HG03139 (cell line): Measurements from ENCODE around the gene LARGE1.

Source experiments
- ATAC-seq: cut with Tn5 transposase; IDR thresholded peaks from one replicate; pipeline ENCODE4 v1.9.1; 2021; ENCODE audit not compliant: unreplicated experiment

The LARGE1 gene

DNA sequence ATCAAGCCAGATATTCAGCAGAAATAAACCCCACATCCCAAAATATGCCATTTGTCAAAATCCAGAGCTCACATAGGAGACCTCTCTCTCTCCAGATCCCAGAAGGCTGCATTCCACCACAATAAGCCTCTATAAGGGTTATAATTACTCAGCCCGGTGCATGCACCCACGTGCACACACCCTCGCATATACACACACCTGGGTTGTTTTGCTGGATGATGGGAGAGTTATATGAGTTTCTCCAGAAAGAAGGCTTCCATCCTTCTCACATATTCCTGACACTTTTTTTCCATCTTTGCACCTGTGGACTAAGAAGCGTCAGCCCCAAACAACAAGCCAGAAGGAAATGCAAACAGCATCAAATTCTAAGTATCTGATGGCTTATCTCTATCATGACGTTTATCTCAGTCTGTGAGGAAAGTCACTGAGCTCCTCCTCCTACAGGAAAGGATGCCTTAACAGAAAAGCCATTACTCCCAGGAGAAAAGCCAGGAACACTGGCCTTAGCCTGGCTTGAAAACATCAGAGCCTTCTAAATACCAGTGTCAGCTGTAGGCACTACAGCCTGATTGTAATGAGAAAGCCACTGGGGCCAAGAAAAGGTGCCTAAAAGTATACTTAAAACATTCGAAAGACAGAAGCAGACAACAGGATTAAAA lies 253.2 kb downstream of the LARGE1 start:
- ATAC-seq = no peak

DNA sequence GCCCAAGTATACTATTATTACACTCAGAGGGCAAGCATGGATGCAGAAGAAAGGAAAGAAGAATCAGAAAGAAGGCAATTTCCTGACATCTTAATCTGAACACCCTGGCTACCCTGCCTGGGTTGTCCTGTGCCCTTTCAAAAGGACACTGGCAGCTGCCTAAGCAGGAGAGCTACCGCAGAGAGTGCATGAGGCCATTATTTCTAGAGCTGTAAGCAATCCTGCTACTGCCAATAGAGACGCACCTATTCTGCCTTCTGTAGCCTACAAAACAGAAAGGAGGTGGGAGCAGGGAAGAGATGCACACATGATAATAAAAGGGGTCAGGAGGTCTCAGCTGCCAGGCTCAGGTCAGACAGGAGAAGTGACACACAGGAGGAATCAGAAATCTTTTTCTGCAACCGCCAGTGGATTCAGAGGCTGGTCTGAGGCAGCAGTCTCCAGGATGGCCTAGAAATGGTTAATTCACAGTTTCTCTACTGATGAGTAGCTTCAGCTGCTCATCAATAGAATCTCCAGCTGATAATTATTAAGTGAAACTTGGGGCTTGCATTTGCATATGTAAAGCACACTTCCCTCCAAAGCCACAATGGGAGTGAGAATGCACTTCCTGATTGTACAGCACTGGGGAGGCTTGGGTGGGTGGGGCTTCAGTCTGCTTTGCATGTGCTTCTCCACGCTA lies 253.9 kb downstream of the LARGE1 start:
- ATAC-seq = no peak

DNA sequence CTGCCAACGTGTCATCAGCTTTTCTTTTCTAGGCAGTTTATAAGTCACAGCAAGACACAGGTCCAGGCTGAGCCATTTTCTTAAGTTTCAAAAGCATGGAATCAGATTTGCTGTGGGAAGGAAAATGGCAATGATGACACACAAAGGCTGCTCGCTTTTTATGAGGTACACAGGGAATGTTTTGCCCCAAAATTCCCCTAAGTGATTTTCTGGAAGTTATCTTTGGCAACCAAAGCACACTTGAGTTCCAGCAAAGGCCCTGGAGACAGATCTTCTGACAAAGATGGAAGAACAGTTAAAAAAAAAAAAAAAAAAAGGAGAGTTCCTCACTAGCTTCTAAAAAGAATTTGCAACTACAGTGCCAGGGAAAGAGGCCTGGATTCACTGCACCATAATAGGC lies 260.8 kb downstream of the LARGE1 start:
- ATAC-seq = no peak

DNA sequence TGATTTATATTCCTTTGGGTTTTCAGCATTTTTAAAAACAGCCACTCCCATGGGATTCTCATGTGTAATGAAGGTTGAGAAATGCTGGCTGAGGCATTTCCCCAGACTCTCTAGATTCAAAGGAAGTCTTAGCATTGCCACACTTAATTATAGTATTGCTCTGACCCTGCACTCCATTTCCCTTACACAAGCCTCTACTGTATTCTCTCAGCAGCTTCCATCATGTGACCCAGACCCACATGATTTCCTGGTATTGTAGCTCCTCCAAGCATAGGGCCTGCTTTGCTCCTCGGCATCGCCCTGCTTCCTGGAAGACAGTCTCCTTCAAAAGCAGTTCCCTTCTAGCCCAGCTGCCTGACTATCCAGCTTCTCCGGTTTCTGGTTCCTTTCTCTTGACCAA lies 261.5 kb downstream of the LARGE1 start:
- no peak for ATAC-seq

DNA sequence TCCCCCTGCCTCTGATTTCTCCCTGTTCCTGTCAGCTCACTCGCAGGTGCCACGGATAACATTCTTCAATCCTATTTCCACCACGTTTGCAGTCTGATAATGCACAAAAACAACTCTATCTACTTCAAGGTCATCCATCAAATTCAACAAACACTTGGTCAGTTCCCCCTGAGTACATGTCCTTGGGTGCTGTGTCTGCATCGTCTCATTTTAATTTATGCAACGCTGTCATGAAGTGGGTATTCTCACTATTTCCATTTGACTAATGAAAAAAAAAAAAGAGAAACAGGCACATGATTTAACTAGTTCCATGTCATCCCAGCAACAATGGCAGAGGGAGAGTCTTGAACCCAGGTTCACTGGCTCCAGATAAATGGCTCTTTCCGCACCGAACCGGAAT lies 262.6 kb downstream of the LARGE1 start:
- ATAC-seq = no peak

DNA sequence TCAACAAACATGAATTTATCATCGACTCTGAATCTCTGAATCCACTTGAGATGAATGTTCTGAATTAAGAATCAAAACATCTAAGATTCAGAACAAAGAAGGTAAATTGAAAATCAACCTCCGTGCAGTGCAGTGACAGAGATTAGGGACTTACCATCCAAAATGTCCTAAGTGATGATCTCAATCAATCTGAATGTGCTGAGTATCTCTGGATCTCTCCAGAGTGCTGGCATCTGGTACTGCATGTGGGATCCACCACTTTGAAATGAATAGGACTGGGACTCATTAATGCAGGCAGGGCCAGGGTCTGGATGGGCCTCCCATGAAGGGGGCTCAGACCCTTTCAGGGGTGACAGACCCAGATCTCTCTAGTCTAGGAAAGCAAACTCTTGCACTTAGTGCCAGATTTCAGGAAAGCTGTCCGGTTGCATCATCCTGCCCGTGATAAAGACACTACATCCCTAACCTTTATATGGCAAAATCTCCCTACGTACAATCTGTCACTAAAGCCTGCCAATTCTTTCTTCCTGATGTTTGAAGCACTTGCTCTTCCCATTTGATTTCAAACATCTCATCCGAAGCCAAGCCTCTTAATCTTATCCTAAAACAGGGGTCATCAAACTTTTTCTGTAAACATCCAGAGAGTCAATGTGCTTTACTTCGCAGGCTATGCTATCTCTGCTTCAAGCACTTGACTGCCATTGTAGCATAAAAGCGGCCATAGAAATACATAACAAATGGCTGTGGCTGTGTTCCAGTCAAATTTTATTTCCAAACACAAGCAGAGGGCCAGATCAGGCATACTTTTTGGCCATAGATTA lies 263.3 kb downstream of the LARGE1 start:
- ATAC-seq = no peak

DNA sequence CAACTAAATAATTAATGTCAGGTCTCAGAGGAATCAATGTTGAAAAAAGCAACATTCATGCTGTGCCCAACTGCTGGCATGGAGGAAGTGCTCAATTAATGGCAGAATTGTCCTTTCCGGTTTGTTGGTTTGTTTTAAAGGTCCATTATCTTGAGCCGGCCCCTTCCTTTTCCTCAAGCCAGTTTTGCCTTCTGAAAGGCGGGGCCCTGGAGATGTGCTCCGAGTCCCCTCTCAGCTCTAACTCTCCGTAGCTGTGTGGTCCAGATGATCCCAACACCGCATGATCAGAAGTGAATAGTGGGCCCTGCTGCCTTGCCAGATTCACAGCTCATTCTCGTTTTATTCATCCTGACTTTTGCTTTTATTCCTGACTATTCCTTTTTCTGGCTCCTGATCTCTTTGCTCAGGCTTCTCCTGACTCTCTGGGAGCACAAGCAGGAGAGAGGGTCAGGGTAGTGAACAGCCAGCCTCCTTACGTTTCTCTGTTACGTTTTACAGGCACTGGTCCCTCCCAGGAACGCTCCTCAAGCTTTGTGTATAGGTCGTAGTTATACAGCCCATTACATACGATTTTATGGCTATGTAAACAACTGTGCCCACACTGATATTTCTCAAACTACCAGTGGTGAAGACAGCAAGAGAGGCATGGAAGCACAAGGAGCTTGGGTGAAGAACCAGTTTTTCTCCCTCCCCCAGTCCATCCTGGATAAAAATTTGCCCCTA lies 265.9 kb downstream of the LARGE1 start:
- ATAC-seq = no peak

DNA sequence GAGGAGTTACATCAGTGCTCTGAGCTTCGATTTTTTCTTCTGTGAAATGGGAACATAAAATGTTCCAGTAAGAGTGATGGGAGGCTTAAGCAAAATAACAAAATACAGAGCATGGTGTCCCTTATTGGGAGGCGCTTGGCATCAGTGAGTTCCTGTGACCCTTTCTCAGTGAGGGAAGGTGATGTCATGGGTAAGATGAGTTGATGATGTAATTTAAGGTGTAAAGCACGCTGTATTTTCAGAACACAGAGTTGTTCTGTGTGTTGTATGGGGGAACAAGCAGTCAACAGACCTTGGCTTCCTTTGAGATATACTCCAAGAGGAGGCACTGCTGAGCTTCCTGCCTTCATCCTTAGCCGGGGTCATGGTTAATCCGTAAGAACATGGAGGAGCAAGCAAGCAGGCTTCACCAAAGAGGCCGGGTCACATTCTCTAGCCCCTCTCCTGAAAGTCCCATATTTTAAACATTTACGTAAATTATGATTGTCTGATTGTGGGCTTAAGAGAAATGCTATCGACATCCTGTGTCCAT lies 266.7 kb downstream of the LARGE1 start:
- no peak for ATAC-seq

DNA sequence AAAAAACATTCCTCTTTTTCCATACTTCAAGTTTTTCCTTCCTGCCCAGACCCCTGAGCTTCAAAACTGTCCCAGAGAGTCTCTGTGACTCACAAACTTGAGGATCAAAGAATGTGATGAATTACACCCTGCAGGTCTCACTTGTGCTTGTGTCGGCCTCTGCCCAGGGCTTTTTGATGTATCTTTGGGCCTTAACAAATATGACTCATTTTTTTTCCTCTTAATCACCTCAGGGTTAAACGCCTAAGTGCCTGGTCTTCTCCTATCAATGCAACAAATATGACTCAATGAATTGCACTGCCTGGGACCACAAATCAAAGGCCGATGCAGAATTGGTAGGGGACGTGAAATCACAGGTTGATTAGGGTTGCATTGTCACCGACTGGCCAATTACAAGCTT lies 267.7 kb downstream of the LARGE1 start:
- no peak for ATAC-seq

DNA sequence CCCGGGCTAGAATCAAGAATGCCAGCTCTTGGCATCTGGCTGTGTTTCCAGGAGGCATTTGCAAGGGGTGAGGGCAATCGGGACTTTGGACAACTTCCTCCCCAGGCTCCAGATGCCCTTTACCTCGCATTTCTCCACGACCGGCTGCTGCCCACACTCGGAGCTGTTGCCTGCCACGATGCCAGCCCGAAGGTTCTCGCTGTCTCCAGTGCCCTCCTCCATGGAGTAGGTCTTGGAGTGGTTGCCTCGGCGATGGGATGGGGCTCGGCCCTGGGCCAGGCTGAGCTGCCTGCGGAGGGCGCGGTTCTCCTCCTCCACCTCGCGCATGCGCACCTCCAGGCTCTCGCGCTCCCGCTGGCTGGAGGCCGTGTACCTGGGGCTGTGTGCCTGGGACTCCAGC lies 270.0 kb downstream of the LARGE1 start:
- ATAC-seq = no peak

DNA sequence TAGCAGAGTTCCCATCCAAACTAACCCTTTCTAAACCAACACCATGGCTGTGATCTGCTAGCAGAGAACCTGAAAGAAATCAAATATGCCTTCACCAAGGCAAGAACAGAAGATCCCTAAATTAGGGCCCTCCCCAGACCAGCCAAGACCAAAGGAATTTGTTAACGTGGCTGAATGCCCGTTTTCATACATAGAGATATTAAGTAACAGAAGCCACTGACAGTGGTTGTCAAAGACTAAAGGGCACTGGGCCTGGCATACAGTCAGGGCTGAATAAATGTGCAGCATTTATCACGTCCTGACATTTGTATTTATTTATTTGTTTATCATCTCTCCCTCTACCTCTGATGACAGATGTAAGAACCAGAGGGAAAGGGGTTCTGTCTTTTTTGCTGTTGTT lies 271.8 kb downstream of the LARGE1 start:
- no peak for ATAC-seq

DNA sequence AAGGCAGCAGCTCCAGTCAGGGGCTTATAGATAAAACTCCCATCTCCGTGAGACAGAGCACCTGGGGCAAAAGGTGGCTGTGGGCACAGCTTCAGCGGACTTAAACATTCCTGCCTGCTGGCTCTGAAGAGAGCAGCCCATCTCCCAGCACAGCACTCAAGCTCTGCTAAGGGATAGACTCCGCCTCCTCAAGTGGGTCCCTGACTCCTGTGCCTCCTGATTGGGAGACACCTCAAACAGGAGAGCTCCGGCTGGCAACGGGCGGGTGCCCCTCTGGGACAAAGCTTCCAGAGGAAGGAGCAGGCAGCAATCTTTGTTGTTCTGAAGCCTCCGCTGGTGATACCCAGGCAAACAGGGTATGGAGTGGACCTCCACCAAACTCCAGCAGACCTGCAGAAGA lies 279.4 kb downstream of the LARGE1 start:
- ATAC-seq = no peak

DNA sequence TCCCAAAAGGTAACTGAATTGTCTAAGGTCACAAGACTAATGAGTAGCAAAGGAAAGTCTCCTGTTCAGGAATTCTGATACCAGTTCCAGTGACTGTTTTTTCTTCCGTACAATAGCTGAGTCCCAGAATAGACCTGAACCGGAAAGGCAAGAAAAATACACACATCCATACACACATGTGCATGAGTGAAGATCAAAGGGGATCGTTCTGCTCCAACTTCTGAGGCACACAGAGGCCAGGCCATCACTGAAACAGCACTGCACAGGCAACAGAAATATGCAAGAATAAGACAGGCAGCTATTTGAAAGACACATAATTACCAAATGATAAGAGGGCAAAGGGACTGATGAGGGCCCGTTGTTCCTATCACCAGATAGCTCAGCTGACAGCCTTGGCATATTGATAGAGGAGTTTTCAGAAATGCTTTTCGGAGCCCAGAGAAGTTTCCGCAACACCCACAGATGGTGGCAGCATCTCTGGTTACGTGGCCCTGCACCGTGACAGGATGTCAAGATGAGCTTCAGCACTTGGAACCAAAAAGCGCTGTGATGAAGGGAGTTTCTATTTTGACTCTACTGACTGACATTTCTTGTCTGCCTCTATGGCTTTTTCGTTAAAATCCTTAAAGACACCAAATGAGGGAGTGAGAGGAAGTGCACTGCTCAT lies 280.6 kb downstream of the LARGE1 start:
- no peak for ATAC-seq

DNA sequence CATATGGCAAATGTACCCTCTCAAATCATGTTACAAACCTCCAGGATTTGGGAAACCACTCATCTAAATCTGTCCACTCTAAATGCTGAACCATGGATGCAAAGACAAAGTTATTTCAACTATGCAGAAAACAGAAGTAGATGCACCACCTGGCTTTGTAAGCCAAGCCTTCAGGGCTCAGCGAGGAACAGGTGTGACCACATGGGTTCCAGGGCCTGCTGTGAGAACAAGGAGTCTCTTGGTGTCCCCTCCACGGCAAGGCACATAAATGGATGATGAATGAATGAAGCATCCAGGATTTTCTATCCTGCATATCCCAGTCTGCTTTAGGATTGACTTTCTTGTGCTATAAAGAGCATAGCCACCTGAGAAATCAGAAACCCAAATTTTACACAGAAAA lies 284.5 kb downstream of the LARGE1 start:
- no peak for ATAC-seq

DNA sequence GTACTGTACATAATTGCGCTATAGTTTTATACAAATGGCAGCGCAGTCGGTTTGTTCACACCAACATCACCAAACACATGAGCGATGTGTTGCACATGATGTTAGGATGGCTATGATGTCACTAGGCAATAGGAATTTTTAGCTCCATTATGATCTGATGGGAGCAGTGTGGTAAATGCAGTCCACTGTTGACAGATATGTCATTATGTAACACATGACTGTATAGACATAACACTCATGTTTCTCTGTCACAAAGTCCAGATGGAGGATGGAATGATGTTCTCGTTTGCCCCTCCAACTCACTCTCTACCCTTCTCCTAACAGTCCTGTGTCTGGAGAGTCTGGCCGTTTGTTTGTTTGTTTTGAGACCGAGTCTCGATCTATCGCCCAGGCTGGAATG lies 288.5 kb downstream of the LARGE1 start:
- ATAC-seq = no peak

DNA sequence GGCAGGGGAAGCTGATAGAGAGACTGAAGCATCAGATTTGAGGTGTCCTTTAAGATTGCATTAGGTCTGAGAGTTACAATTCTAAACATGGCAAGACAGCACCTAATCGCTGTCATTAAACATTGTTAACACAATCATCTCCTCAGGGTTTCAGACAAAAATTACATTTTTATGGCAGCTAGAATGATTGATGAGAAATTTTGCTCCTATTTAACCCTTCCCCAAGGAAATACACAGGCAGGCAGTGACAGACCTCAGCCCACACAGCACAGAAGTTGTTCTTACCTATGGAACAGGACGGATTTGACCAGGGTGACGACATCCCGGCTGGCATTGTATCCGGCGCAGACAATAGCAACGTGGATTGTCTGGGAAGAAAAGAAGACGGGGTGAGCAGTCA lies 294.3 kb downstream of the LARGE1 start:
- no peak for ATAC-seq

DNA sequence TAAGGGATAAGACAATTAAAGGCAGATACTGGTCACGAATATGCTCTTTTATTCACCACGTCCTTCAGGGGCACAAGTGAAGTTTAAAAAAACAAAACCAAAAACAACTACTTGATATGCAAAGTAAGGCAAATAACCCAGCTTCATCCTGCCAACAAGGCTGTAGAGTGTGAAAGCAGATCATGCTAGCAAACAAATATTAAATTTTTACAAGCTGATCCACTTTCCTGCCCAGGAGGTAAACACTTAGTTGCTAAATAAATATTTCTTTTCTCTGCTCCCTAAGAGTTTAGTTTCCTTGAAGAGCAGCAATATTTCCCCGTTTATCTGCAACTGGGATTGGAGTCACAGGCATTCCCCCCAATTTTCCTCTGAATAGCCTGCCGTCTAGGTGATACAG lies 300.2 kb downstream of the LARGE1 start:
- ATAC-seq = no peak

DNA sequence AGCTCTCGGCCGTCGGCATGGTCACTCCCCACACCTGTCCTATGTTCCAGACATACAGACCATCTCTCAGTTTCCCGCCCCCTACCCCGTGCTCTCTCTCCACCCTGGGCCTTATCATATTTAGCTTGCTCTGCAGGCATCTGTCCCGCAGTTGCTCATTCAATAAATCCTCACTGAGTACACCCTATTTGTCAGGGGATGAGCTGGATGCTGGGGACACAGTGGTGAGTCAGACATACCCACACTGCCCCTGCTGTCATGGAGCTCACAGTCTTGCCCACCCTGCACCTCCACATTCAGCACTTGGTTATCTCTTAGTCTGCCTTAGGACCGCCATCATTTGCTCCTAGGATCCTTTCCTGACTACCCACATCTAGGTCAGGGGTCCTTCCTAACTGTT lies 313.8 kb downstream of the LARGE1 start:
- ATAC-seq = no peak

DNA sequence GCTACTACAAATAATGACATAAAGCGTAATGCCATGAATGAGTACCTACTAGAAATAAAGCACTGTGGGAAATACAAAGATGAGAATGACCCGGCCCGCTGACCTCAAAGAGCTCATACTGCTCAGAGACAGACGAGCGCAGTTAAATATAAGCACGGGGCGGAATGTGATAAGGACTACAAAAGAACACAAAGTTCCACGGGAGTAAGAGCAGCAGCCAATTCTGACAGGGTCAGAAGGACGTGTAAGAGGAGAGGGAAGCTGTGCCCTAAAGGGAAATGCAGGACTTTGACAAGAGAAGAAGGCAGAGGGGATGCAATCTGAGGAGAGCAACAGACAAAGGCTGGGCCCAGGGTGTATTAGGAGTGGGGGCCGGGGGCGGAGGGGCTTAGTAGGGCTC lies 314.6 kb downstream of the LARGE1 start:
- no peak for ATAC-seq

DNA sequence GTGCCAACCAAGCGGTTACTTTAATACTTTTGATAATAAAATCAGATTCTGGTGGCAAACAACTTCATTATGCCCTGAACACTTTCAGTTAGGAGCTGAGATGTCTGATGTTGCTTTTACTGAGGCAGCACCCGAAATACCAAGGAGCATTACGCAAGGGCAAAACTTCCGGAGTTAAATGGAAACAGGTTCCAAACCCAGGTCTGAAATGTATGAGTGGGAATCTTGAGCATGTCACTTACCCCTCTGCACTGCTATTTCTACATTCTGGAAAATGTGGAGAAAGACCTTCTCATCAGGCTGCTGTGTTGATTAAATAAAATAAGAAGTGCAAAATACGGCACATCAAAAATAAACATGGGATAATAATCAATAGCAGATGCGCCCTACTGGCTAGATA lies 315.1 kb downstream of the LARGE1 start:
- no peak for ATAC-seq

DNA sequence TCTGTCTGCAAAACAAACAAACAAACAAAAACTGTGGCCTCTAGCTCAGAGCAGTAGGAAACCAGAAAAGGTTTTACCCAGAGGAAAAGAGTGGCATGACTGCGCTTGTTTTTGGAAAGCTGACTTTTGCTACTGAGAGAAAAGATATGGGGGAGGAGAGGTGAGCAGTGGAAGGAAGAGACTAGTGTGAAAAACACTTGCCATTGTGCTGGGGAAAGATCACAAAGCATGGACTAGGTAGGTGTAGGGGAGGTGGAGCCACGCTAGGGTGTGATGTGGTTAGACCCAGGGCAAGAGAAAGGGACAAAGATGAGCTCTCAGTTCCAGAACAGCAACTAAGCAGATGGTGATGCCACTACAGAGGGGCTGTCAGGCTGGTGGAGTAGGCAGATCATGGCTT lies 319.2 kb downstream of the LARGE1 start:
- ATAC-seq = no peak
